Keratinocyte (primary cell): ENCODE measurements around the gene TSPEAR.

Source experiments
- EZH2 ChIP-seq: IDR thresholded peaks from one replicate; pipeline ENCODE4 v1.6.1; 2012; ENCODE audit warnings: inconsistent platforms, mild to moderate bottlenecking, low read length, moderate library complexity
- TF ChIP-seq, protein P1 (sequence below), 3 experiments: IDR thresholded peaks in 1 of 3; conservative IDR thresholded peaks in 1 of 3; optimal IDR thresholded peaks in 1 of 3; 2 replicates in 2 of 3; 3 replicates in 1 of 3; pipeline versions ENCODE3 to v1.5.1; 2011; ENCODE audit warnings: low read length in 3 of 3, mild to moderate bottlenecking in 3 of 3, moderate library complexity in 2 of 3, control low read depth in 1 of 3, inconsistent platforms in 1 of 3; ENCODE audit not compliant: insufficient read depth in 2 of 3; ENCODE audit errors: extremely low read depth in 1 of 3

DNA sequence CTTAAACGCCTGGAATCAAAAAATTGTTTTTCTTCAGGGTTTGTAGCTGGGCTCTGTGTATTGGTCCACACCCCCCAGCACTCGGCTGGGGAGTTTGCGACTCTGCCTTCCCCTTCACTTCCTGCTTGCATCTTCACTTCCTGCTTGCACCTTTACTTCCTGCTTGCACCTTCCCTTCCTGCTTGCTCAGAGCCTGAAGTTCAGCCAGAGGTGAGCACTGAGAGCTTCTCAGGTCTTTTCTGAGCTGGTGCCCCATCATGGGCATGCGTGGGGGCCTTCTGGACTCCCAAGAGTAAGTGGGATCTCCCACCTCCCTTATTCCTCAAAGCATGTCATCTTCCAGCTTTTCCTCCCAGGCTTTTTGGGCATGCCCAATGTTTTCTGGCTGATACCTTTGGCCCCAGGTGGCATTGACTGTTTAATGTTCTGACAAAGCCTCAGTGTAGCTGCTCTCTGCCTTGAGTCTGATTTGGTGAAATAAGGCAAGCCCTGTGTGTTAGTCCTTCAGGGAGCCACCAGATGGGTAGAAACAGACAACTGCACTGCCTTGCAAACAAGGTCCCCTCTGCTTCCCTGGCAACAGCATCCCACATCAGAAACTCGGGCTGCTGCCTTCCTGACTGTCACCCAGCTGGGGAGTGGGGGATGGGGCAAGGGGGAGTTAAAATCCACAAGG is 163.6 kb downstream of the TSPEAR start:
- TF ChIP-seq, protein P1, sequence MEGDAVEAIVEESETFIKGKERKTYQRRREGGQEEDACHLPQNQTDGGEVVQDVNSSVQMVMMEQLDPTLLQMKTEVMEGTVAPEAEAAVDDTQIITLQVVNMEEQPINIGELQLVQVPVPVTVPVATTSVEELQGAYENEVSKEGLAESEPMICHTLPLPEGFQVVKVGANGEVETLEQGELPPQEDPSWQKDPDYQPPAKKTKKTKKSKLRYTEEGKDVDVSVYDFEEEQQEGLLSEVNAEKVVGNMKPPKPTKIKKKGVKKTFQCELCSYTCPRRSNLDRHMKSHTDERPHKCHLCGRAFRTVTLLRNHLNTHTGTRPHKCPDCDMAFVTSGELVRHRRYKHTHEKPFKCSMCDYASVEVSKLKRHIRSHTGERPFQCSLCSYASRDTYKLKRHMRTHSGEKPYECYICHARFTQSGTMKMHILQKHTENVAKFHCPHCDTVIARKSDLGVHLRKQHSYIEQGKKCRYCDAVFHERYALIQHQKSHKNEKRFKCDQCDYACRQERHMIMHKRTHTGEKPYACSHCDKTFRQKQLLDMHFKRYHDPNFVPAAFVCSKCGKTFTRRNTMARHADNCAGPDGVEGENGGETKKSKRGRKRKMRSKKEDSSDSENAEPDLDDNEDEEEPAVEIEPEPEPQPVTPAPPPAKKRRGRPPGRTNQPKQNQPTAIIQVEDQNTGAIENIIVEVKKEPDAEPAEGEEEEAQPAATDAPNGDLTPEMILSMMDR (optimal IDR thresholded peaks at IDR 0.05 in 1 of 3, IDR thresholded peaks at IDR 0.05 in 1 of 3, conservative IDR thresholded peaks at IDR 0.05 in 1 of 3; ENCODE audit: extremely low read depth in 1 of 3, insufficient read depth in 2 of 3, low read length in 3 of 3) = no peak
- TF ChIP-seq EZH2 = no peak
